Measurements from ENCODE around the gene PAK1IP1.

DNA sequence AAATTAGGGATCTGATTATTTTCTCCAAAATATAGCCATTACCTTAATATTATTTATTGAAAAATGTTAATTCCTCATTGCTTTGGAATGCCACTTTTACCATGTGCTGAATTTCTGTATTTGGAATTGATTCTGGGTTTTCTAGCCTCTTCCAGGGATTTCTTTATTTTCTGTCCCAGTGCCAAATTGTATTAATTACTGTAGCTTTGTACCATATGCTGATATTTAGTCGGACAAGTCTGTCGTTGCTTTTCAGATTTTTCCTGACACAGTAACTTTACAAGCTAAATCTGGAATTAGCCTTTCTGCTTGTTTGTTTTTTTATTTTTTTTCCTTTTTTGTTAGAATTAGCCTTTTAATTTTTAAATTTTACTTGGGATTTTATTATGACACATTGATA lies 42.0 kb downstream of the PAK1IP1 start:
- TF ChIP-seq, protein P1, sequence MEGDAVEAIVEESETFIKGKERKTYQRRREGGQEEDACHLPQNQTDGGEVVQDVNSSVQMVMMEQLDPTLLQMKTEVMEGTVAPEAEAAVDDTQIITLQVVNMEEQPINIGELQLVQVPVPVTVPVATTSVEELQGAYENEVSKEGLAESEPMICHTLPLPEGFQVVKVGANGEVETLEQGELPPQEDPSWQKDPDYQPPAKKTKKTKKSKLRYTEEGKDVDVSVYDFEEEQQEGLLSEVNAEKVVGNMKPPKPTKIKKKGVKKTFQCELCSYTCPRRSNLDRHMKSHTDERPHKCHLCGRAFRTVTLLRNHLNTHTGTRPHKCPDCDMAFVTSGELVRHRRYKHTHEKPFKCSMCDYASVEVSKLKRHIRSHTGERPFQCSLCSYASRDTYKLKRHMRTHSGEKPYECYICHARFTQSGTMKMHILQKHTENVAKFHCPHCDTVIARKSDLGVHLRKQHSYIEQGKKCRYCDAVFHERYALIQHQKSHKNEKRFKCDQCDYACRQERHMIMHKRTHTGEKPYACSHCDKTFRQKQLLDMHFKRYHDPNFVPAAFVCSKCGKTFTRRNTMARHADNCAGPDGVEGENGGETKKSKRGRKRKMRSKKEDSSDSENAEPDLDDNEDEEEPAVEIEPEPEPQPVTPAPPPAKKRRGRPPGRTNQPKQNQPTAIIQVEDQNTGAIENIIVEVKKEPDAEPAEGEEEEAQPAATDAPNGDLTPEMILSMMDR (conservative IDR thresholded peaks at IDR 0.05; ENCODE audit: low read length) = no peak
- TF ChIP-seq EZH2phosphoT487 (IDR thresholded peaks at IDR 0.05; ENCODE audit: borderline replicate concordance) = no peak

Data from Loucy (cell line).